Measurements from ENCODE around the gene RHOB. TPM values are rescaled to one million over a fixed set of nuclear protein-coding genes. Genes with fewer than 3 reads are reported as not detected.

The RHOB gene
- total RNA-seq, 1 donor from 2014 or later: 160 TPM

DNA sequence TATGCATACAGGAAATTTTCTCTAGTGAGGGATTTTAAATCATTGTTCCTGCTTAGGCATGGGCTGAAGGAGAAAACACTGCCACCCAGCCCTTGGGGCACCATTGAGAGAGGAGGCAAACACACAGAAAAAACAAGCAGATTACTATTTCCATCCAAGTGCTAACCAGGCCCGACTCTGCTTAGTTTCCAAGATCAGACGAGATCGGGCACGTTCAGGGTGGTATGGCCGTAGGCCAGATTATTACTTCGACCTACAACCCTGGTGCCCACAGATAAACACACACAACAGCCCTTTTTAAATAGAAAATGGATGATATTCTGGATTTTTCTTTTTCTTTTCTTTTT lies 45.4 kb upstream of the RHOB start:
- Mint-ChIP-seq H3K27me3 (ENCODE audit: unreplicated experiment) (peaks cover 11% of the 10 kb centered on the region), H3K4me3 (ENCODE audit: unreplicated experiment) (no peak overlapping the region), H3K4me1 (ENCODE audit: unreplicated experiment) (peaks cover 5% of the 10 kb centered on the region), H3K9me3 (ENCODE audit: unreplicated experiment) (no peaks in the 10 kb centered on the region), H3K27ac (ENCODE audit: unreplicated experiment) (no peak overlapping the region), H3K36me3 (ENCODE audit: unreplicated experiment) (peaks cover 4% of the 10 kb centered on the region)
- TF ChIP-seq, protein P1, sequence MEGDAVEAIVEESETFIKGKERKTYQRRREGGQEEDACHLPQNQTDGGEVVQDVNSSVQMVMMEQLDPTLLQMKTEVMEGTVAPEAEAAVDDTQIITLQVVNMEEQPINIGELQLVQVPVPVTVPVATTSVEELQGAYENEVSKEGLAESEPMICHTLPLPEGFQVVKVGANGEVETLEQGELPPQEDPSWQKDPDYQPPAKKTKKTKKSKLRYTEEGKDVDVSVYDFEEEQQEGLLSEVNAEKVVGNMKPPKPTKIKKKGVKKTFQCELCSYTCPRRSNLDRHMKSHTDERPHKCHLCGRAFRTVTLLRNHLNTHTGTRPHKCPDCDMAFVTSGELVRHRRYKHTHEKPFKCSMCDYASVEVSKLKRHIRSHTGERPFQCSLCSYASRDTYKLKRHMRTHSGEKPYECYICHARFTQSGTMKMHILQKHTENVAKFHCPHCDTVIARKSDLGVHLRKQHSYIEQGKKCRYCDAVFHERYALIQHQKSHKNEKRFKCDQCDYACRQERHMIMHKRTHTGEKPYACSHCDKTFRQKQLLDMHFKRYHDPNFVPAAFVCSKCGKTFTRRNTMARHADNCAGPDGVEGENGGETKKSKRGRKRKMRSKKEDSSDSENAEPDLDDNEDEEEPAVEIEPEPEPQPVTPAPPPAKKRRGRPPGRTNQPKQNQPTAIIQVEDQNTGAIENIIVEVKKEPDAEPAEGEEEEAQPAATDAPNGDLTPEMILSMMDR (IDR thresholded peaks at IDR 0.05): no peak
- DNase-seq (ENCODE audit: extremely low spot score, unreplicated experiment): no peak

DNA sequence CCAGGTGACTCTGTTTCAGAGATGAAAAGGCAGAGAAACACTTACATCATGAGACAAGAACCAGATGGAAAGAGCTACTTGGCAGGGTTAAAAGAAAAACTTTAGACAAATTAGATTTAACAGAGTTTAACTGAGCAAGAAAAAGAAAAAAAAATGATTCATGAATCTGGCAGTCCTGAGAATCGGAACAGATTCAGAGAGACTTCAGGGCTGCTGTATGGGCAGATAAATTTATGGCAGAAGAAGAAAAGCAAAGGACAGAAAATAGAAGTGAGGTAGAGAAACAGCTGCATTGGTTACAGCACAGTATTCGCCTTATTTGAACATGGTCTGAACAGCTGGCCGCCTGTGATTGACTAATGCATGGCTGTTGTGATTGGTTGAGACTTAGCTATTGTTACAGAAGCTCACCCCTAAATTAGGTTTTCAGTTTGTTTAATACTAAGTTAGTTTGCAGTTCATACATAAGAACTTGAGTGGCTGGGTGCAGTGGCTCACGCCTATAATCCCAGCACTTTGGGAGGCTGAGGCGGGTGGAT lies 43.0 kb upstream of the RHOB start:
- Mint-ChIP-seq H3K36me3 (ENCODE audit: unreplicated experiment) (peaks cover 4% of the 10 kb centered on the region), H3K27me3 (ENCODE audit: unreplicated experiment) (peaks cover 9% of the 10 kb centered on the region), H3K9me3 (ENCODE audit: unreplicated experiment) (peaks cover 10% of the 10 kb centered on the region), H3K4me1 (ENCODE audit: unreplicated experiment) (peaks cover 5% of the 10 kb centered on the region), H3K27ac (ENCODE audit: unreplicated experiment) (no peak overlapping the region), H3K4me3 (ENCODE audit: unreplicated experiment) (no peak overlapping the region)
- TF ChIP-seq, protein P1 (IDR thresholded peaks at IDR 0.05): no peak
- no peak for DNase-seq (ENCODE audit: extremely low spot score, unreplicated experiment)

DNA sequence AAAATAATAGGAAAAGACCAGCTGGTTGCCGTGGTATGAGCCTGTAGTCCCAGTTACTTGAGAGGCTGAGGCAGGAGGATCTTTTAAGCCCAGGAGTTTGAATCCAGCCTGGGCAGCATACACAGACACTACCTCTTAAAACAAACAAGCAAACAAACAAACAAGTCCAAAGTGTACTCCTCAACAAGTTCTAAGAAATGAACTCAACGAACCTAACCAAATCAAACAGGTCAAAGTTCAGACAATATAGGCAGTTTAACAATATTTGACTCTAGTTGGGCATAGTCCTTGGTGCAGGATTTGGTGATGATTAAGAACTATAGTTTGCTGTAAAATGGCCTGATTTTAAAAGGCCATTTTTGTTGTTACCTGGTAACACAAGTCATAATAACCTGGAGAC lies 41.9 kb upstream of the RHOB start:
- TF ChIP-seq, protein P1 (IDR thresholded peaks at IDR 0.05): no peak
- no peak for DNase-seq (ENCODE audit: extremely low spot score, unreplicated experiment)
- peaks cover 21% of the 10 kb centered on the region for H3K9me3 Mint-ChIP-seq (ENCODE audit: unreplicated experiment)

DNA sequence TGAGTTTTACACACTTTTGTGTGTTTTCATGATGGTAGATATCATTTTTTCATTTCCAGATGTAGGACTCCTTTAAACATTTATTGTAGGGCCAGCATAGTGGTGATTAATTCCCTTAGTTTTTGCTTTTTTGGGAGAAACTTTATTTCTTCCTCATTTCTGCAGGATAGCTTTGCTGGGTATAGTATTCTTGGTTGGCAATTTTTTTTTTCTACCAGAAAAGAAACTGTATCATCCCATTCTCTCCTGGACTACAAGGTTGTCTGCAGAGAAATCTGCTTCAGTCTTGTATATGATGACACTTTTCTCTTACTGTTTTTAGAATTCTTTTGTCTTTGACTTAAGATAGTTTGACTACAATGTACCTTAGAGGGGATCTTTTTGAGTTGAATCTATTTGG lies 37.8 kb upstream of the RHOB start:
- TF ChIP-seq, protein P1 (IDR thresholded peaks at IDR 0.05): no peak
- no peaks in the 10 kb centered on the region for H3K4me1 Mint-ChIP-seq (ENCODE audit: unreplicated experiment)
- H3K9me3 Mint-ChIP-seq (ENCODE audit: unreplicated experiment): peaks cover 22% of the 10 kb centered on the region
- no peak overlapping the region for H3K27ac Mint-ChIP-seq (ENCODE audit: unreplicated experiment)
- H3K36me3 Mint-ChIP-seq (ENCODE audit: unreplicated experiment): peaks cover 6% of the 10 kb centered on the region
- H3K4me3 Mint-ChIP-seq (ENCODE audit: unreplicated experiment): no peak overlapping the region
- DNase-seq (ENCODE audit: extremely low spot score, unreplicated experiment): no peak
- peaks cover 8% of the 10 kb centered on the region for H3K27me3 Mint-ChIP-seq (ENCODE audit: unreplicated experiment)

More for the DNA sequence above, 41.9 kb upstream of the RHOB start:
- Mint-ChIP-seq H3K36me3 (ENCODE audit: unreplicated experiment) (peaks cover 6% of the 10 kb centered on the region), H3K4me3 (ENCODE audit: unreplicated experiment) (no peak overlapping the region), H3K27ac (ENCODE audit: unreplicated experiment) (no peak overlapping the region), H3K27me3 (ENCODE audit: unreplicated experiment) (peaks cover 10% of the 10 kb centered on the region), H3K4me1 (ENCODE audit: unreplicated experiment) (peaks cover 2% of the 10 kb centered on the region)

DNA sequence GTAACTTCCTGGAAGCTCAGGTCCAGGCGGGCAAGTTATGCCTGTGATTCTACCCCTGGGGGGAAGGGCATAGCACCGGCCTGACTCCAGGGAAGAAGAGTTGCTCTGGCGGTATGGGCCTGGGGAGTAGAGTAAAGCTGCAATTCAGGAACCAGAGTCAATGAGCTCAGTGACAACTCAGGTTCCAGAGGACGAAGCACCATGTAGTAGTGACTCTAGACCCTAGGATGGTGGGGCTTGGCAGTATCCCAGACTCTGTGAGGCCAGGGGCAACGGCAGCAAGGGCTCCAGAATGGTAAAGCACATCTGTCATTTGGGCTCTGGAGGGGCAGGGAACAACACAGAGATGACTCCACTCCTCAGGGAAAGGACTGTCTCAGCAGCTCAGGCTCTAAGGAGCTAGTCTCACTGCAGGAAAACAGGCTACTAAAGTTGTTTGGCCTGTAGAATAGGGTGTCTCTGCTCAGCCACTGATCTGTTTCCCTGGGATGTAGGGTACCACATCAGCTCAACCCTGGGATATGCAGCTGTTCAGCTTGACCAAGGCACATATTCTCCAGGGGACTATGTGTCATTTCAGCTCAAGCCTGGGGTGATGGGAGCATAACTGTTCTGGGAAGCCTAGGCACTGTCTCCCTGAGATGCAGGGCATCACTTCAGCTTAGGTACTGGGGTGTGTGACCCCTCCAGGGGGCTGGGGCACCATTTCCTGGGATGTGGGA lies 36.2 kb upstream of the RHOB start:
- Mint-ChIP-seq H3K36me3 (ENCODE audit: unreplicated experiment) (peaks cover 3% of the 10 kb centered on the region), H3K4me1 (ENCODE audit: unreplicated experiment) (peaks cover 4% of the 10 kb centered on the region), H3K4me3 (ENCODE audit: unreplicated experiment) (no peak overlapping the region), H3K27me3 (ENCODE audit: unreplicated experiment) (peaks cover 11% of the 10 kb centered on the region), H3K9me3 (ENCODE audit: unreplicated experiment) (peaks cover 22% of the 10 kb centered on the region), H3K27ac (ENCODE audit: unreplicated experiment) (no peak overlapping the region)
- TF ChIP-seq, protein P1 (IDR thresholded peaks at IDR 0.05): no peak
- no peak for DNase-seq (ENCODE audit: extremely low spot score, unreplicated experiment)
